NCI-H2196 treated with DMSO at 0.1 percent for 48 hours (cell line): ENCODE results near the gene HOXB8.

ENCODE experiments used
- DNase-seq: peaks from one replicate; lab custom pipeline; 2025; ENCODE audit not compliant: unreplicated experiment; lab: John Stamatoyannopoulos, UW

Gene HOXB8

DNA sequence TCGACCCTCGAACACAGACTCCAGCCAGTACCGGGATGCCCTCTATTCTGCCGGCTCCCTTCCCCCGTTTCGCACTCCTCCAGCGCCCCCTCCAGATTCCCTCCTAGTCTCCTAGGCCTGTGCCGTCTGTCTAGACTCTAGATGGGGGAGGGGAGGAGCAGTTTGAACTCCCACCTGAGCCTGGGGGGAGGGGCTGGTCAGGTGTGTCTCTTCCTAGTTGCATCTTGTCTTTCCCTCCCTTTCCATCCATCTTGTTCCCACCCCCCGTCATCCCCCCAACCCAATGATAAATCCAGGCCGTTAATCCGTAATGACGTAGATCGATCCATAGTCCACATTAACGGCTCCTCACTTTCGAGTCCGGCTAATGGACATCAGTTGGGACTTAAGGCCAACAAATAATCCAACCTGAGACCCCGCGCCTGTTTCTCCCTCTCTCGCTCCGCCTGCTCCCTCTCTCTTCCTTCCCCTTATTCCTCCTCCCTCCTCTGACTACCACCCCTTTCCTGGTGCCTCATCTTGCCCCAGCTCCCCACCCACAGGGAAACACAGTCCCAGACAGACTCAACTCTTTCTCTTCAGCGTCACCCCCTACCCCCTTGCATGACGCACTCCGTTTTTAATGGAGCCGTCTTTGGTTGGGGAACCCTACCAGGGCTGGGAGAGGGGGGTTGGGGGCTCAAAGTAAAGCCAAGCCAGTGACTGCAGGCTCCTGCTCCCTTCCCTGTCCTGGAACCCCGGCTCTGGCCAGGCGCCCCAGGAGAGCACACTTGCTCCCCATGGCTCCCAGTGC is 18.2 kb downstream of the HOXB8 start:
- DNase-seq, result no peak

DNA sequence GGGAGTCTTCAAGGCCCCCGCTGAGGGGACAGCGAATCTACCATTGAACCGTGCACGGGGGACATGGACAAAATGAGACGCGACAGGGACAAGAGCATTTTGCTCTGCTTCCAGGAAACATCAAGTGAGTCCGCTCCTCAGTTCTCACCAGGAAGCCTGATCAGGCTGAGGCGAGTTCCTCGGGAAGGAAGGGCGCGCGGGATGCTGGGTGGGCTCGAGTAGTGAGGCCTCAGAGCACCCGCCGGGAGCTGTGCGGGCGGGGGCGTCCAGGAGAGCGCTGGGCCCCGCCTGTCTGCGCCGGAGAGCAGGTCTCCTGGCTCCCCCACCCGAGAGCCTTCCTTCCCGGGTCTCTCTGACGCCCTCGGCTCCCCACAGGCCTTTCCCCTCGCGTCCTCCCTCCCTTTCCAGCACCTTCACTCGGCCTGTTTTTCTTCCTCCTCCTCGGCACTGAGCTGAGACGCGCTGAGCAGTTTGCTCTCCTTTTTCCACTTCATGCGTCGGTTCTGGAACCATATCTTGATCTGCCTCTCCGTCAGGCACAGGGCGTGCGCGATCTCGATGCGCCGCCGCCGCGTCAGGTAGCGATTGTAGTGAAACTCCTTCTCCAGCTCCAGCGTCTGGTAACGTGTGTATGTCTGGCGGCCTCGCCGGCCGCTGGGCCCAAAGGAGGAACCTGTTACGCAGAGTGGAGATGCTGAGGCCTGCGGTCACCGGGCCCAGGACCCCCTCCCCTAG is 18.9 kb downstream of the HOXB8 start:
- no peak for DNase-seq

DNA sequence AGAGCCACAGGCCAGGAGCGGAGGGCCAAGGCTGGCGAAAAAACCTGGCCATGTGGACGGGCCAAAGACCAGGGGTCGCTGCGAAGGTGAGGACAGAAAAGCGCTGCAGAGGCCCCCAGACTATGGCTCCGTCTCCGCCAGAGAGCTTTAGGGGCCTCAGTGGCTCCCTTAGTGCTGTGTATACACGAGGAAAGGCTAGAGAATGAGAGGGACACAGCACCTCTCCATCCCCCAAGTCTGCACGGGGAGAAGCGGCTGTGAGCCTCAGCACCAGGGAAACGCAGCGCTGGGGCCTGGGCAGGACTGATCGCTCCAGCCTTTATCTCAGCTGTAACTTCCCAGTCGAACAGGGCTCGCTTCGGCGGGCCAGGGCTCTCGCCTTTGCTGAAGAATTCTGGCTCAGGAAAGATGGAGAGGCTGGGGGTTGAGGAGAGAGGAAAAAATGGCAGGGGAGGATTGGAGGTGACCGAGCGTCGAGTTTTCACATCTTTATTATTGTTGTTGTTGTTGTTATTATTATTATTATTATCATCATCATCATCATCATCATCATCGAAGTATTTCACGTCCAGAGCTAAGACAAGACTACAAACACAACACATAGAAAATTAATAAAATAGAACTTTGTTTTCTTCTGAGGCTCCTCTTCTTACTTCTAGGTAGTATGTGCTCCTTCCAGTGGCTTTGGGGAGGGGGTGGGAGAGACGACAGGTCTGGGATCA is 19.7 kb downstream of the HOXB8 start:
- DNase-seq, result no peak

DNA sequence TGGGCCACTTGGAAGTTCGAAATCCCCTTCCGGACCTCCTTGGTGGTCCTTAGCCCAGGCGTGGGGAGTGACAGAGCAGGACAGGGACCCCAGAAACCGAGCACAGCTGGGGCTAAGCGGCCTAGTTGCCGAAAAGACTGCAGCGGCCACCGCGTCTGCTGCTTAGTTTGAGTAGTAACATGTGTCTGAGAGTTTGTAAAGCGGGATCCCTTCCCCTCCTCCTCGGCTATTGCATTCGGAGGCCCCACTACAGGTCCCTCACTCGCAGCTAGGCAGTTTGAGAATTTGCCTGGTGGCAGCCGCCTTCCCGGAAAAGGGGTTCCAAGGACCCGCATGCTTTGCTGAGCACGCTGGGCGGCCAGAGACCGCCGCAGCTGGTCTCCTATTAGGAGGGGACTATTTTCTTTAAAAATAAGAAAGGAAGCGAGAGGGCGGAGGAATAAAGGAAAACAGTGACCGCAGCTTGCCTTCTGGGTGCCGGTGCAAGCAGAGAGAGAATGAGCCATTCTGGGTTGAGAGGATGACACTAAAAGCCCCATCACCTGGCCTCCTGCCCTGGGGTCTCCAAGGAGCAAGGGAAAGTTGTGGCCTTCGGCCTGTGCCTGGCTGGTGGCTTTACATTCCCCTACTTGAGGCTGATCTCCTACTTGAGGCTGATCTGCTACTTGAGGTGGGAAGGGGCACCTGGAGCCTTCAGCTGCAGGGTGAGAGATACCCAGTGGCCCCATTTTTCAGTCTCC is 20.4 kb downstream of the HOXB8 start:
- DNase-seq, result no peak

DNA sequence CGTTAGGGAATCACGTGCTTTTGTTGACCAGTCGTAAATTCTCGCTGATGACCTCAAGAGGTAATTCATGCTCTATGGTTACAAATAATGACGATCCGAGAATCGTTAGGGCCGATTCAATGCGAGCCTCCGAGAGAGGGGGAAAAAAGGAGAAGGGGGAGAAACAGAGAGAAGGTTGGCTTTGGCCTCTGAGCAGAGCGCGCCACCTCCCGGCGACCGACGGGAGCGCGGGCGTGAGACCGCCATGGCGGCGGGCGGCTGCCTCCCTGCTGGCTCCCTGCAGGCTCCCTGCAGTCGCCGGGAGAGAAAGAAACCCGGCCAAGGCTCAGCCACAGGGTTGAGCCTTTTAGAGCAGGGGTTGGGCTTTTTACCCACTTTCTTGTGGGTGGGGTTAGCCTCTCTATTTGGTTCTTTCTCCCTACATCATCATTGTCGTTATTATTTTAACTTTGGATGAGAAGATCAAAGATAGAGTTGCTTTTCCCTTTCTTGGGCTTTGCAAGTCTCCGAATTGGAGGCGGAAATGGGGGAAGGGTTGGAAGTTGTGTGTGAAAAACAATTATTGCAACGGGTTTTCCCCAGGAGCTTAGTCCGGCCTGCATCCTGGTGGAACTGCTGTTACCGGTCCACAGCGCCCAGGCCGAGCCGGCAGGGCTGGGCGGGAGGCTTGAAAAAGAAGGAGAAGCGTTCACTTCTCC is 21.1 kb downstream of the HOXB8 start:
- peak; percentile 95 for DNase-seq

DNA sequence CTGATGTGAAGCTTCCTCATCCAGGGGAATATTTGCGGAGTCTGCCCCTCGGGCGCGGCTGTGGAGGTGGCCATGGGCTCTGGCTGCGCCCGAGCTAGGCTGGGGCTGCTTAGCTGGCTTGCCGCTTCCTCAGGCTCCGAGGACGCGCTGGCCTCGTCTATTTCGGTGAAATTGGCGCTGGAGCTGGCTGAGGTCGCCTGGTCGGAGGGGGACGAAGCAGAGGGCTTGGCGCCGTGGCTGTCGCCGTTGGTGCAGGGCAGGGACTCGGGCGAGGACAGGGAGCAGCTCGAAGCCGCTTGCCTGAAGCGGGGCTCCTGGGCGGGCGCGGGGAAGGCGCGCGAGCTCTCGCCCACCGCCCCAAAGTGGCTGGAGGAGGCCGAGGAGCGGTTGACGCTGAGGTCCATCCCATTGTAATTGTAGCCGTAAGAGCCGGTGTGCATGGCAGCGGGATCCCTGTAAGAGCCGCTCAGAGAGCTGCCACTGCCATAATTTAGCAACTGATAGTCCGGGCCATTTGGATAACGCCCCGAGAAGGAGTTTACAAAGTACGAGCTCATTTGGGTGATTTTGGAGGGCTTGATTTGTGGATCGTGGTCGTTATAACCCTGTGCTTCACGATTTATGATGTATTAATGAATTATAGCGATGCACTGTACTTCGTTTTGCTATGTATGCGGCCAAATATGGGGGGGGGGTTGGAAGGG is 21.8 kb downstream of the HOXB8 start, which contains the start of gene HOXB5:
Gene HOXB5, minus strand, starts transcription at position 654 of the 704 bp plus-strand sequence. Its CDS starts 97 bp downstream, at position 557.
- DNase-seq, result no peak

DNA sequence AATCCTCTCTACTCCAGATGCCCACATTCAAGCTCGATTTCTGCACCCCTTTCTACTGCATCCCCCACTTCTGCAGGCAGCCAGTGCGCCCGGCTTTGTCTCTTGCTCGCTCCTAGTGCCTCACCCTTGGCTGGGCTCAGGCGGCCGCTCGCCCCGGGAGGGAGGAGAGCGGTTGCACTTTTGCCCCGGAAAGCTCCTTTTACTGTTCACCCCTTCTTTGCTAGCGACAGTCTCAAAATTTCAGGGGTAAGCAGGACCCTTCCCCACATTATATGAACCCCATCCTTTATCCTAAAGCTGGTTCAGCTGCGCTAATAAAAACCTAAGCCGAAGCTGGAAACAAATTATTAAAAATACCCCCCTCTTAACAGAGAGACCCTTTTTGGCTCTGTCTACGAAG is 22.5 kb downstream of the HOXB8 start:
- DNase-seq, result no peak

DNA sequence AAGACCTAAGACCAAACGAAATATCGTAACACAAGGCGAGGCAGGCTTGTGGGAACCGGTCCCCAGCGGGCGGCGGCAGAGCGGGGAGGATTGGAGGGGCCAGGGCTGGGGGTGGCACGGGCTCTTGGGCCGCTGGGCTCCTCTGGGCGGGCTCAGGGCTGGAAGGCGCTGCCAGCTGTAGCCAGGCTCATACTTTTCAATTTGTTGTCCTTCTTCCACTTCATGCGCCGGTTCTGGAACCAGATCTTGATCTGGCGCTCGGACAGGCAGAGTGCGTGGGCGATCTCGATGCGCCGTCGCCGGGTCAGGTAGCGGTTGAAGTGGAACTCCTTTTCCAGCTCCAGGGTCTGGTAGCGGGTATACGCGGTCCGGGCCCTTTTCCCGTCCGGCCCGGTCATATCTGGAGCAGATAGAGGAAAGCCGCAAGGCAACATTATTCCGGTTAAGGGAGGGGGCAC is 23.0 kb downstream of the HOXB8 start:
- DNase-seq, result no peak

DNA sequence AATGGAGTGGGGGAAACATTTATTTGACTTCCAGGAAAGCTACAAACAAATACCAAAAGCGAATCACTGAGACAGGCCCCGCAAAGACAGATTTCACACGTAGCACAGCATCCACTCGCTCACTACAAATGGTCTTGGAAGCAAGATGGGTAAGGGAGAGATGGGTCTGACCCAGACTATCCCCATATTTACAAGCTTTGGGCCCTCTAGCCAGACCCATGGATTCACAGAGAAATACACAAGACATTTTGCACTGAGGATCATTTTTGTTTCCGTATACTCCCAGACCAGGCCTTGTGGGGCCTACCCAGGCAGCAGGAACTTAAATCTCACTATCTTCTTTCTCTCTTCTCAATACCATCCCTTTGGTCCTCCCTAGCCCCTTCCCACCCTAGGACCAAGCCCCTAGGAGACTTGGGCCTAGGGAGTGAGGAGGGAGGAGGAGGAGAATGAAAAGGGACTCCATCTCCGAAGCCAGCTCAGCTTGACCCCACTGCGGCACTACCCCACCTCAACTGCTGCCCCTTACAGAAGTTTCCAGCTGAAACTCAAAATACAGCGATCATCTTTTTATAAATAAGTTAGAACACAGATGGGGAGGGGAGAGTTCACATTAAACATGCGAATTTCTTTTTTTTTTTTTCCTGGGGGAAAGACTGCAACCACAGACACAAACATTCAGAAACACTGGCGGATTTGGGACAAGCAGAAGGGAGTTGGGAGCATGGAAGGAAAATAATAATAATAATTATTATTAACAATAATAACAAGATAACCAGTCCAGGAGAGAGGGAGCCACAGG is 23.6 kb downstream of the HOXB8 start:
- no peak for DNase-seq

DNA sequence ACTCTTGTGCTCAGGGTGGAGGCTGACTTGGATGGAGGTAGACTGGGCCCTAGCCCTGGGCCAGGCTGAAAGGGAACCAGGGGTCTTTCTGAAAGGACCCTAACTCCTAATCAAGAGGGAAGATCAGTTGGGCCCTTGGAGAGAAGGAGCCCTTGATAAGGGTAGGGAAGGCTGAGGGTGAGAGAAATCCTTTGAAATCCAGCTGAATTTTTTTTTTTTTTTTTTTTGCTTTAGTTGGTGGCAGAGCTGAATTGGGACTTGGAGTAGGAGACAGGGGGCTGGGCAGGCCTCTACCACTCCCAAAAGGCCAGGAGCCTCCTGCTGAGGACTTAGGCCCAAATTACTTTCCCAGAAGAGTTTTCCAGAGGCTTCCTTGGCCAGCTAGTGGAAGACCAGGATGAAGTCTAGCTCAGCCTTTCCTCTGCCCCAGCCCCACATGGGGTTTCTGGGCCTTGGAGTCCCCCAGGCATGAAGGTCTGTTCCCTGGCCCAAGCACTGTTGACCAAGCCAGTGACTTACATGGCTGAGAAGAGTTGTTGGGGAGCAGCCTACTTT is 24.4 kb downstream of the HOXB8 start:
- no peak for DNase-seq

DNA sequence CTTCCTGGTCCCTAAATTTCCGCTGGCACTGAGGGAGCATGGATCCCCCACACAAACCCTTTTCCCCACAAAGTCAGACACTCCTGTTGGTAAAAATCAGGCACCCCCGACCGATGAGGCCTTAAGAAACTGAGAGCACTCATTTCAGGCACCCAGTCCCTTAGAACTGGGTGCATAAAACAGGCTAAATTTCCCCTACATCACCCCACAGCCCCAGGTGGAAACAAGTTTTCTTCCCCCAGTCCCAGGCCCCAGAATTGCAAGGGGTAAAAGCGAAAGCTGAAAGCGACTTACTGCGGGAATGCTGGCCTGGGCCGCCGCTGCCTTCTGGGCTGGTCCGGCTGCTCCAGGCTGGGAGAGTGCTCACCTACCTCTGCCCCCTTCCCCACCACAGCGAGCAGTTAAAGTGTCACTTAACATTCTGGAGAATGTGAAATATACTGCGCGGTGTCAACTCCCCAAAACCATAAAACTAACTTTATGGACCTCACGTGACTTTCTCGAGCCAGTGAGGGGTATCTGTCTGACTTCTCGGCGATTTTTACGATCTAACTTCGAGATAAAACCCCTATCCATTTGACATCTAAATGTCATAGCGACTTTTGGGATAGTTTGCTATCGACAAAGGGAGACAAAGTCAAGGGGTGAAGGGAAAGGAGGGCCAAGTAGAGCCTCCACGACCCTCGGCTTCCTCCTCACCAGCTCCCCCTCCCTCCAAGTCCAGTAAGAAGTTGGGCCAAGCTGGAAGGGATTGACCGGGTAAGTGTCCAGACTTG is 25.1 kb downstream of the HOXB8 start, which contains the start of gene HOXB3:
Gene HOXB3, minus strand, starts transcription at position 411 of the 776 bp plus-strand sequence. CDS start 37,767 bp downstream, outside the sequence.
- no peak for DNase-seq

DNA sequence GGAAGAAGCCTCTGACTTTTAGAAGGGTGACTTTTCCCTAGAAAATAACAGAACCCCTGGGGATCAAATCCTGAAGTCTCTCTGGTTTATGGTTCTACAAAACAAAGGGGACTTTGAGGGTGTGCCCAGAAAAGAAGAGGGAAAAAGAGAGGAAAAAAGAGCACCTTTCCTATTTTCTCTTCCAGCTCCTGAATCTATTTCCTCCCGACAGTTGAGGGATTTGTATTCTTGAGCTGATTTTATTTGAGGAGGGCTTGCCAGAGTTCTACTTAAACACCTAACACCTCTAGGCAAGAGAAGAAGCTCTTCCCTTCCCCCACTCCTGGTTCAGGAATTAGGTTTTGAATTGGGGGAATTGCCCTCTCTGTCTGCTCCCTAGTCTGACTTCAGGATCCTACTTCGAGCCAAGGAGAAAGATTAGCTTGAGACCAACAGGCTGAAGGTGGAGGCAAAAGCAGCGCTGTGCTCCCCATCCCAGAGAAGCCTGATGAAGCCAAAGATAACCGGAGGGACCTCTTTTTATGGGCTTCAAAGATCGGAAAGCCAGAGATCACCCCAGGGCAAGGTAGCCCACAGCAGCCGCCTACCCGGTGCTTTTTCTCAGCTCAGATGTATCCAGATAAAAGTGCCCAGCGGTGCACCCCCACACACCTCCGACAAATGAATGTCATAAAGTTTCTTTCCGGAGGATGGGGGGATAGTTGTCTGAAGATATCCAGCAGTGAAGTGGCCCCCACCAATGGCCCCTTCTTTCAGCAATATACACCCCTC is 25.8 kb downstream of the HOXB8 start:
- no peak for DNase-seq

DNA sequence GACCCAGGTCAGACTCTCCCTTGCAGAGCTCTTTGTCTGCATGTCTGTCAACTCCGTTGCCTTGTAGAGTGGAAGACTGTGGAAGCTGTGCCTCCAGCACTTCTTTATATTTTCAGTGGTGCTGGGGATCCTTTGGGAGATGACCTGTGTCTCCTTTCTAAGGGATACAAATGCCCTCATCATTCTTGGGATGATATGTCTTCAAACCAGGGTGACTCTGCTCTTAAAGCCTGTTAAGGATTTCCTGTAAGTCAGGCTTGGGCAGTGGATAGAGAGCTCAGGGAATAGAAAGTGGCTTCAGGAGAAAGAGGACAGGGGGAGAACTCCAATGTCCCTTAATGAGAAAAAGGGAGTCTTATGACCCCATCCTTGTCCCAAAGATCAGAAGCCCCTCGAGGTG is 26.6 kb downstream of the HOXB8 start:
- DNase-seq, result no peak

DNA sequence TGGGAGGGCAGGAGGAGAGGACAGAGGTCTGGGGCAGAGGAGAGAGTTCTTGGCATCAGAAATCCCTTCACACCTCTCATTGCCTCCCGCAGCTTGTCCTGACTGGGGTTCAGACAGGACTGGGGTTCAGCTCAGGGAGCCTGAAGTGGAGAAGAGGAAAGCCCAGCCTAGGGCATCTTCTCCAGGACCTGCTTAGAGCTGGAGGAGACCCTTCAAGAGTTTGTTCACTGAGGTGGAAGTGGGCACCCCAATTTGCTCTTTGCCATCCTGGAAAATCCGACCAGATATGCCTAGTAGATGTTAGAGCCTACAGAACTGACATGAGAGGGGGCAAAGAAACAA is 27.0 kb downstream of the HOXB8 start:
- DNase-seq, result no peak

DNA sequence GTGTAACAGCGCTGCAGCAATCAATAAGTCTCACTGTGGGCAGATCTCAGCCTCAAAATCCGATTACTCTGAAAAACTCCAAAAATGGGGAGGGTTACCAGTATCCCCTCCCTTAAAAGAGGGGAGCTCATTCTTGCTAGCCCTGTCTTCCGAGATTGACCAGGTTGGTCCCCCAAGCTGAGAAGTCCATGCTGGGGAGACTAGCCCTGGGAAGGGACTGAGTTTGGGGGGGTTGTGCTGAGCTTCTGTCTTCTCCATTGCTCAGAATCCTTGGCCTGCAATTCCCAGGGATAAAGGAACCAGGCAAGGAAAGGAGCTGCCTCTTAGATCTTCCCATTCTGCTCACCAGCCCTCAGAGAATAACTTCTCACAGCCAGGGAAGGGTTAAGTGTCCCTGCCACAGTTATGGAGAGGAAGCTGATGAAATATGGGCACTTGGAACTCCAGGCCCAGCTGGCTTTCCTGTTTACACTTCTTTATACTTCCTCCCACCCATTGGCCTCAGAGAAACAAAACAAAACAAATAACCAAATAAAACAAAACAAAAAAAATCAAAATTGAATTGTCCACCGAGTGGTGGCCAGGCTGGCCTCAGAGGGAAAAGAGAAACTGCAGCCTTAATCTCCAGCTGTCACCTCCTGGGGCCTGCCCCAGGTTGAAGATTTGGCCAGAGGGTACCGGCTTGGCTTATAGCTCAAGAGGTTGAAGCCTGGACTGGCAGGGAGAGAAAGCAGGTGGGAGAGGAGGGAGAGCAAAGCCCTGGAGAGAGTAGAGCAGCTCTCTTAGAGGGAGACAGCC is 27.6 kb downstream of the HOXB8 start:
- DNase-seq, result peak; percentile 74
